ENCODE measurements around the gene HOXB6.
A peak's percentile ranks its signal among the peaks of the same experiment; 100 is the strongest.

HOXB6 gene

DNA sequence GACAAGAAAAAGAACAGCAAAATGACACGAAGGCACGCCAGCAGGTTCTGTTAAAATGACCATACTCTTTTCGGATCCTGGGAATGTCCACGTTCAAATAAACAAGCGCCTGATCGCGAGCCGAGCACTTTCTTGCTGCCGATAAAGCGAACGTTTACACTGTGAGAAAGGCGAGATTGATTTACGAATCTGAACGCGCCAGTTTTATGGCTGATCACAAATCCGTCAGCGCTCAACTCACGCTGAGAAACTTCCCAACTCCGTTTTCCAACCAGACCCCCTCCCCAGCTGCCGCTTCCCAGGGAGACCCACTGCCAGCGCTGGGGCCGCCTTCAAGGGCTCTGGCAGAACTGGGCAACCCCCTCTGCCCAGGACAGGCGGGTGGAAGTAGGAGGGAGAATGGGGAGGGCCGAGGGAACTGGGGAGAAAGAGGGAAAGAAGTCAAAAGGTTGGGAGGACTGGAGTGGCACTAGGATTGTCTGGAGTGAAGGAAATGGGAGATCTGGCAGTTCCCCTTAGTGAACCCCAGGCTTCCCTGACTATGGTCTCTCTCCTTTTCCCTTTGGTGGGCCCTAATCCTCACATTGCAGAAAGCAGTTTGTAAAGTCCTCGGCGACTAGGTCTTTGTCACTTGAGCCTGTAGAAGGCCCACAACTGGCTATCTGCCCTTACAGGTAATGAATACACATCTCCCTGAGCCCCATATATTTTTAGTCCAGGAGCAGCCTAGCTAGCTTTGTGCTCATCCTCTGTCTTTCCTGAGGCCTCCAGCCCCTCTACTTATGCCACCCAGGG, 33.6 kb downstream of the HOXB6 start:
- no peak overlapping the region for H3K14ac ChIP-seq (ENCODE audit: low read length)
- H3K4me1 ChIP-seq (ENCODE audit: control insufficient read depth in 2 of 2, insufficient read depth in 1 of 2, low read depth in 1 of 2, low read length in 2 of 2) = no peaks in the 10 kb centered on the region
- no peaks in the 10 kb centered on the region for H3K79me1 ChIP-seq (ENCODE audit: low read depth, low read length)
- H3K27me3 ChIP-seq (ENCODE audit: control insufficient read depth in 3 of 3, insufficient read depth in 3 of 3, low read depth in 1 of 3, low read length in 3 of 3) = peaks cover 59 to 100% (median 99%) of the 10 kb centered on the region in 3 experiments
- WGBS, 2 donors (ENCODE audit: extremely low coverage in 2 of 2, insufficient read length in 2 of 2, insufficient replicate concordance in 1 of 2) = no CpG with 5 or more reads among the region's 26 CpGs
- no peak overlapping the region for H3K4me2 ChIP-seq (ENCODE audit: insufficient read depth, low read length, poor library complexity, severe bottlenecking)
- DNase-seq (ENCODE audit: low spot score) = no peak
- no peak overlapping the region for H3K23ac ChIP-seq (ENCODE audit: low read depth, low read length, poor library complexity)
- no peak overlapping the region for H3K9ac ChIP-seq (ENCODE audit: low read depth, low read length, poor library complexity)
- H2BK12ac ChIP-seq (ENCODE audit: low read length) = no peak overlapping the region
- H4K8ac ChIP-seq (ENCODE audit: low read depth, low read length) = no peak overlapping the region
- H2BK120ac ChIP-seq (ENCODE audit: low read depth, low read length) = no peak overlapping the region
- H2BK5ac ChIP-seq (ENCODE audit: low read length) = no peak overlapping the region
- H3K9me3 ChIP-seq (replicated peaks in 1 of 2; ENCODE audit: control insufficient read depth in 2 of 2, insufficient read depth in 1 of 2, low read depth in 1 of 2, low read length in 2 of 2) = peaks cover 0 to 4% of the 10 kb centered on the region in 2 donors
- no peak overlapping the region for H2AFZ ChIP-seq (ENCODE audit: low read length)
- H2BK15ac ChIP-seq (ENCODE audit: low read length) = no peak overlapping the region
- no peak overlapping the region for H4K91ac ChIP-seq (ENCODE audit: low read depth, low read length, poor library complexity)
- H3K36me3 ChIP-seq (replicated peaks in 1 of 2; ENCODE audit: control insufficient read depth in 2 of 2, insufficient read depth in 2 of 2, low read length in 2 of 2) = no peaks in the 10 kb centered on the region
- H2AK5ac ChIP-seq (ENCODE audit: low read depth, low read length) = no peak overlapping the region
- no peak overlapping the region for H3K4me3 ChIP-seq (ENCODE audit: low read length in 2 of 2)
- H3K27ac ChIP-seq (replicated peaks; ENCODE audit: low read length) = no peak overlapping the region
- no peak overlapping the region for H3K4ac ChIP-seq (ENCODE audit: low read length)
- H3K18ac ChIP-seq (ENCODE audit: low read length) = no peak overlapping the region

DNA sequence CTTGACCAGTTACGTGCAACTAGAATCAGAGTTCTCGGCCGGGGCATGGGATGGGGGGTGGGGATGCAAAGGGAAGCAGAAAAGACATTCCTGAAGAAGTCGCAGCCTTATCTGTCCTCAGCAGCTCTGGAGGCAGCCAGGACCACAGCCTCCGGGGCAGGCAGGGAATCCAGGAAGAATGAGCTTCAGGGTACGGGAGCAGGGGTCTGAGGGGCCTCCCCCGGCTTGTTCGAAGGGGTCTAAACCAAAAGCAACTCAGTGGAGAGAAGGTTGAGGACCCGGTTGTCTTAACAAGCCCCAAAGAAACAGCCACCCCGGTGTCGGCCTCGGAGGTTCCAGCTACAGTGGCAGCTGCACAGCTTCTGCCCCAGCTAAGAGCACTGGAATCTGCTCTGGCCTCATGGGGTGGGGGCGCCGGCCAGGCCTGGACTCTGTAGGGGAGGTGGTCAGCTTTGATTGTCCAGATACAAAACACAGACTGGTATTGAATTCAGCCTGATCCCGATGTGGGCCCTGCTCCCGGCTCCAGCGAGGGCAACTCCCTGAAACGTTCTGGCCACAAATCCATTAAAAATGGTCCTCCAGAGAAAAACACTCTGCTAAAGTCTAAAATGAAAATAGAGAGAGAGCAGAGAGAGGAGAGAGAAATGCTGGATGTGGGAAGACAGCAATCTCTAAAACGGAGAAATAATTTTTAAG, 34.3 kb downstream of the HOXB6 start:
- no peaks in the 10 kb centered on the region for H3K36me3 ChIP-seq (replicated peaks in 1 of 2; ENCODE audit: control insufficient read depth in 2 of 2, insufficient read depth in 2 of 2, low read length in 2 of 2)
- no peak overlapping the region for H4K91ac ChIP-seq (ENCODE audit: low read depth, low read length, poor library complexity)
- WGBS, 2 donors (ENCODE audit: extremely low coverage in 2 of 2, insufficient read length in 2 of 2, insufficient replicate concordance in 1 of 2) = no CpG with 5 or more reads among the region's 19 CpGs
- H3K4me1 ChIP-seq (ENCODE audit: control insufficient read depth in 2 of 2, insufficient read depth in 1 of 2, low read depth in 1 of 2, low read length in 2 of 2) = no peaks in the 10 kb centered on the region
- no peak overlapping the region for H2BK5ac ChIP-seq (ENCODE audit: low read length)
- H3K4ac ChIP-seq (ENCODE audit: low read length) = no peak overlapping the region
- H2BK15ac ChIP-seq (ENCODE audit: low read length) = no peak overlapping the region
- peak overlapping the region; percentile 66 for H3K23ac ChIP-seq (ENCODE audit: low read depth, low read length, poor library complexity)
- no peak overlapping the region for H3K4me3 ChIP-seq (ENCODE audit: low read length in 2 of 2)
- no peak overlapping the region for H3K27ac ChIP-seq (replicated peaks; ENCODE audit: low read length)
- H2AK5ac ChIP-seq (ENCODE audit: low read depth, low read length) = no peak overlapping the region
- H3K27me3 ChIP-seq (ENCODE audit: control insufficient read depth in 3 of 3, insufficient read depth in 3 of 3, low read depth in 1 of 3, low read length in 3 of 3) = peaks cover 57 to 100% (median 99%) of the 10 kb centered on the region in 3 experiments
- no peak overlapping the region for H3K14ac ChIP-seq (ENCODE audit: low read length)
- H2BK120ac ChIP-seq (ENCODE audit: low read depth, low read length) = no peak overlapping the region
- no peak overlapping the region for H3K4me2 ChIP-seq (ENCODE audit: insufficient read depth, low read length, poor library complexity, severe bottlenecking)
- H3K79me1 ChIP-seq (ENCODE audit: low read depth, low read length) = no peaks in the 10 kb centered on the region
- H4K8ac ChIP-seq (ENCODE audit: low read depth, low read length) = no peak overlapping the region
- peaks cover 0 to 4% of the 10 kb centered on the region in 2 donors for H3K9me3 ChIP-seq (replicated peaks in 1 of 2; ENCODE audit: control insufficient read depth in 2 of 2, insufficient read depth in 1 of 2, low read depth in 1 of 2, low read length in 2 of 2)
- H3K18ac ChIP-seq (ENCODE audit: low read length) = no peak overlapping the region
- no peak overlapping the region for H2BK12ac ChIP-seq (ENCODE audit: low read length)
- H2AFZ ChIP-seq (ENCODE audit: low read length) = no peak overlapping the region
- no peak overlapping the region for H3K9ac ChIP-seq (ENCODE audit: low read depth, low read length, poor library complexity)
- no peak for DNase-seq (ENCODE audit: low spot score)

DNA sequence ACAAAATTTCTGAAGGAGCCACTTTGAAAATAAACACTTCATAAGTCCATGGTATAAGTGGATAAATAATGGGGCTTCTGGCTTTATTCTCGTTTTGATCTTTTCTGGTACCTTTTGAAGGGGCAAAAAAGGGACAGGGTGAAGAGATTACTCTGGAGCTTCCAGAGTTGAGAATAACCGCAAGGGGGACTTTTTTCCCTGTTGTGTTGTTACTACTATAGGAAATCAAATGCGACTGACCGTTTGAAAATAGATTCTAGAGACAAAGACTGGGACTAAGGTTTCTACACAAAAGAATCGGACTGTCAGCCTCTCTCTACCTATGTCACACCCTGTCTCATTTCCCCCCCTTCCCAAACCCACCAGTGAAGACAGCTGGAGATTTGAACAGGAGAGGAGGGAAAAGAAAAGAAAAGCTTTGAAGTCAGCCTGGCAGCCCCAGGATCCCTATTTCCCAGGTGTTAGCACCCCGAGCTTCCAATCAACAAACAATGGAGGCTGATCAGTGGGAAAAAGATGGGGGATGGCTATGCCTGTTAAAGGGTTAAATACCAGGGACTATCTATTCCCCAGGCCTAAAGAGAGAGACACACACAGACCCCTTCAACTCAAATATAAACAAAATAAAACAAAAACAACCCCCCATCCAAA, 35.0 kb downstream of the HOXB6 start:
- Histone ChIP-seq H3K18ac (ENCODE audit: low read length) (no peak overlapping the region), H2BK12ac (ENCODE audit: low read length) (no peak overlapping the region), H3K79me1 (ENCODE audit: low read depth, low read length) (no peaks in the 10 kb centered on the region), H3K27ac (replicated peaks; ENCODE audit: low read length) (no peak overlapping the region), H3K23ac (ENCODE audit: low read depth, low read length, poor library complexity) (no peak overlapping the region), H2BK120ac (ENCODE audit: low read depth, low read length) (no peak overlapping the region), H2AK5ac (ENCODE audit: low read depth, low read length) (no peak overlapping the region), H4K8ac (ENCODE audit: low read depth, low read length) (no peak overlapping the region), H3K27me3 (ENCODE audit: control insufficient read depth in 3 of 3, insufficient read depth in 3 of 3, low read depth in 1 of 3, low read length in 3 of 3) (peaks cover 61 to 100% (median 99%) of the 10 kb centered on the region in 3 experiments), H2BK5ac (ENCODE audit: low read length) (no peak overlapping the region), H3K4me1 (ENCODE audit: control insufficient read depth in 2 of 2, insufficient read depth in 1 of 2, low read depth in 1 of 2, low read length in 2 of 2) (no peaks in the 10 kb centered on the region), H4K91ac (ENCODE audit: low read depth, low read length, poor library complexity) (no peak overlapping the region), H3K4me2 (ENCODE audit: insufficient read depth, low read length, poor library complexity, severe bottlenecking) (no peak overlapping the region), H3K9me3 (replicated peaks in 1 of 2; ENCODE audit: control insufficient read depth in 2 of 2, insufficient read depth in 1 of 2, low read depth in 1 of 2, low read length in 2 of 2) (peaks cover 0 to 4% of the 10 kb centered on the region in 2 donors), H3K9ac (ENCODE audit: low read depth, low read length, poor library complexity) (no peak overlapping the region), H3K4ac (ENCODE audit: low read length) (no peak overlapping the region), H2BK15ac (ENCODE audit: low read length) (no peak overlapping the region), H3K14ac (ENCODE audit: low read length) (no peak overlapping the region), H3K4me3 (ENCODE audit: low read length in 2 of 2) (no peak overlapping the region), H2AFZ (ENCODE audit: low read length) (no peak overlapping the region), H3K36me3 (replicated peaks in 1 of 2; ENCODE audit: control insufficient read depth in 2 of 2, insufficient read depth in 2 of 2, low read length in 2 of 2) (no peaks in the 10 kb centered on the region)
- WGBS, 2 donors (ENCODE audit: extremely low coverage in 2 of 2, insufficient read length in 2 of 2, insufficient replicate concordance in 1 of 2) = no CpG with 5 or more reads among the region's 6 CpGs
- DNase-seq (ENCODE audit: low spot score) = no peak

DNA sequence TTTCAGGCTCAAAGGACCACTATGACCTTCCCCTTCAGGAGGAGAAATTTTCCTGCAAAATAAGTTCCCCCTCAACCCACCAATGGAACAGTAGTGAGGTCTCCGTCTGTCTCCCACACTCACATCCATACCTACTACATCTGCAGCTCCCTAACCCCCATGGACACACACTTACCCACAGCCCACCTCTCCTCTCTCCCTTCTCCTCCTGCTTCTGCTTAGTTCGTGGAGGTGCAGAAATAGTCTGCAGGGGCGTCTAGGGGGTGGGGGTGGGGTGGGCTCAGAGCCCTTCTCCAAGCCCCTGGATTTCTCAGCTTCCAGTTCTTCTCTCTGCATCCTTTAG, 35.6 kb downstream of the HOXB6 start:
- Histone ChIP-seq H3K4ac (ENCODE audit: low read length) (no peak overlapping the region), H3K4me3 (ENCODE audit: low read length in 2 of 2) (no peak overlapping the region), H3K9me3 (replicated peaks in 1 of 2; ENCODE audit: control insufficient read depth in 2 of 2, insufficient read depth in 1 of 2, low read depth in 1 of 2, low read length in 2 of 2) (peaks cover 0 to 4% of the 10 kb centered on the region in 2 donors), H2BK15ac (ENCODE audit: low read length) (no peak overlapping the region), H3K9ac (ENCODE audit: low read depth, low read length, poor library complexity) (no peak overlapping the region), H3K36me3 (replicated peaks in 1 of 2; ENCODE audit: control insufficient read depth in 2 of 2, insufficient read depth in 2 of 2, low read length in 2 of 2) (no peaks in the 10 kb centered on the region), H3K27me3 (ENCODE audit: control insufficient read depth in 3 of 3, insufficient read depth in 3 of 3, low read depth in 1 of 3, low read length in 3 of 3) (peaks cover 61 to 99% (median 99%) of the 10 kb centered on the region in 3 experiments), H3K27ac (replicated peaks; ENCODE audit: low read length) (no peak overlapping the region), H3K14ac (ENCODE audit: low read length) (no peak overlapping the region), H2BK12ac (ENCODE audit: low read length) (no peak overlapping the region), H2BK5ac (ENCODE audit: low read length) (no peak overlapping the region), H3K23ac (ENCODE audit: low read depth, low read length, poor library complexity) (no peak overlapping the region), H4K91ac (ENCODE audit: low read depth, low read length, poor library complexity) (no peak overlapping the region), H3K4me2 (ENCODE audit: insufficient read depth, low read length, poor library complexity, severe bottlenecking) (no peak overlapping the region), H3K18ac (ENCODE audit: low read length) (no peak overlapping the region), H2AFZ (ENCODE audit: low read length) (no peak overlapping the region), H4K8ac (ENCODE audit: low read depth, low read length) (no peak overlapping the region), H2BK120ac (ENCODE audit: low read depth, low read length) (no peak overlapping the region), H3K79me1 (ENCODE audit: low read depth, low read length) (no peaks in the 10 kb centered on the region), H2AK5ac (ENCODE audit: low read depth, low read length) (no peak overlapping the region), H3K4me1 (ENCODE audit: control insufficient read depth in 2 of 2, insufficient read depth in 1 of 2, low read depth in 1 of 2, low read length in 2 of 2) (no peaks in the 10 kb centered on the region)
- DNase-seq (ENCODE audit: low spot score) = no peak
- WGBS, 2 donors (ENCODE audit: extremely low coverage in 2 of 2, insufficient read length in 2 of 2, insufficient replicate concordance in 1 of 2) = no CpG with 5 or more reads among the region's 3 CpGs

Data from neuronal stem cell (in vitro differentiated cells).